Neural progenitor cell (in vitro differentiated cells): ENCODE measurements around the gene LRRC9.
A peak's percentile ranks its signal among the peaks of the same experiment; 100 is the strongest.

Experiments
- CTCF ChIP-seq: fragments of 200-600 bp; sonication (generic); IDR thresholded peaks from 2 replicates; pipeline ENCODE4 v1.5.1; 2017; ENCODE audit warnings: antibody characterized with exemption, mild to moderate bottlenecking
- EZH2 ChIP-seq: fragments of 200-600 bp; sonication (generic); IDR thresholded peaks from 2 replicates; pipeline ENCODE4 v1.6.1; 2017; ENCODE audit warnings: antibody characterized with exemption, mild to moderate bottlenecking, moderate library complexity
- EZH2phosphoT487 ChIP-seq: fragments of 200-600 bp; sonication (generic); IDR thresholded peaks from 2 replicates; pipeline ENCODE4 v1.6.1; 2017; ENCODE audit warnings: antibody characterized with exemption

GRCh38 chr14:59882957-59883356, 37.0 kb upstream of the LRRC9 start:
- TF ChIP-seq CTCF (peak; percentile 63), EZH2phosphoT487 (no peak), EZH2 (no peak)
